GM23338 (cell line): ENCODE results near the gene APPBP2. TPM values are rescaled to one million over a fixed set of nuclear protein-coding genes. Genes with fewer than 3 reads are reported as not detected.

Source experiments
- ATAC-seq: fragments of 200-7000 bp; cut with Tn5 transposase; 3 replicates; pipeline ENCODE4 v1.9.1; 2020
- DNase-seq: peaks from one replicate; pipeline ENCODE4 v3.0.0-alpha.2; 2015; ENCODE audit warnings: low spot score
- H2AFZ ChIP-seq: fragments of 200-600 bp; sonication (generic); 2 replicates; pipeline ENCODE4 v1.8.0; 2016; ENCODE audit warnings: antibody characterized with exemption, mild to moderate bottlenecking, moderate library complexity
- H3F3A ChIP-seq: fragments of 200-600 bp; sonication (generic); replicated peaks from 2 replicates; pipeline ENCODE4 v1.8.0; 2017; ENCODE audit warnings: antibody characterized with exemption, mixed run types, low read depth
- H3K27ac ChIP-seq: fragments of 200-600 bp; sonication (generic); 2 replicates; pipeline ENCODE4 v1.6.1; 2016; ENCODE audit warnings: low read depth
- H3K27me3 ChIP-seq: fragments of 200-600 bp; sonication (generic); 2 replicates; pipeline ENCODE4 v1.8.0; 2016; ENCODE audit warnings: mild to moderate bottlenecking, mixed run types, moderate library complexity; ENCODE audit not compliant: insufficient read depth
- H3K36me3 ChIP-seq: fragments of 200-600 bp; sonication (generic); 2 replicates; pipeline ENCODE4 v1.8.0; 2016; ENCODE audit warnings: mild to moderate bottlenecking; ENCODE audit not compliant: insufficient read depth
- H3K4me1 ChIP-seq: fragments of 200-600 bp; sonication (generic); 2 replicates; pipeline ENCODE4 v1.8.0; 2016; ENCODE audit warnings: mild to moderate bottlenecking, moderate library complexity; ENCODE audit not compliant: insufficient read depth
- H3K4me2 ChIP-seq: fragments of 200-600 bp; sonication (generic); 2 replicates; pipeline ENCODE4 v1.7.1; 2017; ENCODE audit warnings: mixed run types
- H3K4me3 ChIP-seq: fragments of 200-600 bp; sonication (generic); 2 replicates; pipeline ENCODE4 v1.6.1; 2016; ENCODE audit warnings: mixed run types
- H3K79me2 ChIP-seq: fragments of 200-600 bp; sonication (generic); replicated peaks from 2 replicates; pipeline ENCODE4 v1.8.0; 2017; ENCODE audit warnings: mild to moderate bottlenecking; ENCODE audit not compliant: insufficient read depth
- H3K9me2 ChIP-seq: fragments of 200-600 bp; sonication (generic); 2 replicates; pipeline ENCODE4 v1.8.0; 2017; ENCODE audit not compliant: insufficient read depth
- H4K20me1 ChIP-seq: fragments of 200-600 bp; sonication (generic); replicated peaks from 2 replicates; pipeline ENCODE4 v1.8.0; 2017; ENCODE audit warnings: mild to moderate bottlenecking; ENCODE audit not compliant: insufficient read depth
- H3K27ac Mint-ChIP-seq: 2 replicates; pipeline ENCODE4 v1.8.0; 2020; ENCODE audit warnings: inconsistent platforms, mild to moderate bottlenecking, moderate library complexity, mixed read lengths
- H3K27me3 Mint-ChIP-seq: 3 replicates; pipeline ENCODE4 v1.8.0; 2022; ENCODE audit warnings: low read depth, mild to moderate bottlenecking, moderate library complexity, mixed read lengths, inconsistent platforms; ENCODE audit not compliant: insufficient read depth, poor library complexity
- H3K36me3 Mint-ChIP-seq: 3 replicates; pipeline ENCODE4 v1.8.0; 2021; ENCODE audit warnings: low read depth, mild to moderate bottlenecking, inconsistent platforms, moderate library complexity, mixed read lengths
- H3K4me1 Mint-ChIP-seq: 3 replicates; pipeline ENCODE4 v1.8.0; 2020; ENCODE audit warnings: mild to moderate bottlenecking, inconsistent platforms, mixed read lengths
- H3K4me3 Mint-ChIP-seq: 3 replicates; pipeline ENCODE4 v1.8.0; 2021; ENCODE audit warnings: moderate library complexity, mild to moderate bottlenecking, inconsistent platforms, mixed read lengths
- H3K9me3 Mint-ChIP-seq: 3 replicates; pipeline ENCODE4 v1.8.0; 2020; ENCODE audit warnings: moderate library complexity, mild to moderate bottlenecking, inconsistent platforms, mixed read lengths
- EZH2phosphoT487 ChIP-seq: fragments of 200-600 bp; sonication (generic); IDR thresholded peaks from one replicate; pipeline ENCODE4 v1.8.1; 2018; ENCODE audit warnings: antibody characterized with exemption; ENCODE audit not compliant: unreplicated experiment
- NANOG ChIP-seq: IDR thresholded peaks from 2 replicates; pipeline ENCODE4 v1.6.1; 2016; ENCODE audit warnings: antibody characterized with exemption, borderline replicate concordance
- POLR2AphosphoS5 ChIP-seq: IDR thresholded peaks from 2 replicates; pipeline ENCODE4 v1.6.1; 2016; ENCODE audit warnings: antibody characterized with exemption, low read depth
- polyA plus RNA-seq: library from polyadenylated mRNA; unstranded; fragments of >200 nt; fragmentation: Nextera tagmentation; extraction: Ambion mirVana; gene quantifications from 2 replicates; pipeline ENCODE4 v1.2.1, GENCODE V29; 2016
- total RNA-seq: library from RNA; depleted of rRNA; stranded (reverse); fragments of >200 nt; shearing (Covaris generic); gene quantifications from 2 replicates; pipeline ENCODE4 v1.2.3, GENCODE V29; 2014
- TF ChIP-seq, protein P1 (sequence below): fragments of 250-450 bp; sonication (Bioruptor Pico); IDR thresholded peaks from 2 replicates; pipeline ENCODE4 v1.5.0; 2020; ENCODE audit warnings: mild to moderate bottlenecking, moderate library complexity

Gene APPBP2
- total and polyA plus RNA-seq, 2 experiments from 2014 or later, result 9.3 to 15.0 TPM

DNA sequence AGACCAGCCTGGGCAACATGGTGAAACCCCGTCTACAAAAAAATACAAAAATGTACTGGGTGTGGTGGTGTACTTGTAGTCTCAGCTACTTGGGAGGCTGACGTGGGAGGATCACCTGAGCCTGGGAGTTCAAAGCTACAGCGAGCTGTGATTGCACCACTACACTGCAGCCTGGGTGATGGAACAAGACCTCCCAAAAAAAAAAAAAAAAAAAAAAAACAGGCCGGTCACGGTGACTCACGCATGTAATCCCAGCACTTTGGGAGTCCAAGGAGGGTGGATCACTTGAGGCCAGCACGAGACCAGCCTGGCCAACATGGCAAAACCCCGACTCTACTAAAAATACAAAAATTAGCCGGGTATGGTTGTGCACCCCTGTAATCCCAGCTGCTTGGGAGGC lies 12.7 kb upstream of the APPBP2 start (continued):
- TF ChIP-seq, protein P1, sequence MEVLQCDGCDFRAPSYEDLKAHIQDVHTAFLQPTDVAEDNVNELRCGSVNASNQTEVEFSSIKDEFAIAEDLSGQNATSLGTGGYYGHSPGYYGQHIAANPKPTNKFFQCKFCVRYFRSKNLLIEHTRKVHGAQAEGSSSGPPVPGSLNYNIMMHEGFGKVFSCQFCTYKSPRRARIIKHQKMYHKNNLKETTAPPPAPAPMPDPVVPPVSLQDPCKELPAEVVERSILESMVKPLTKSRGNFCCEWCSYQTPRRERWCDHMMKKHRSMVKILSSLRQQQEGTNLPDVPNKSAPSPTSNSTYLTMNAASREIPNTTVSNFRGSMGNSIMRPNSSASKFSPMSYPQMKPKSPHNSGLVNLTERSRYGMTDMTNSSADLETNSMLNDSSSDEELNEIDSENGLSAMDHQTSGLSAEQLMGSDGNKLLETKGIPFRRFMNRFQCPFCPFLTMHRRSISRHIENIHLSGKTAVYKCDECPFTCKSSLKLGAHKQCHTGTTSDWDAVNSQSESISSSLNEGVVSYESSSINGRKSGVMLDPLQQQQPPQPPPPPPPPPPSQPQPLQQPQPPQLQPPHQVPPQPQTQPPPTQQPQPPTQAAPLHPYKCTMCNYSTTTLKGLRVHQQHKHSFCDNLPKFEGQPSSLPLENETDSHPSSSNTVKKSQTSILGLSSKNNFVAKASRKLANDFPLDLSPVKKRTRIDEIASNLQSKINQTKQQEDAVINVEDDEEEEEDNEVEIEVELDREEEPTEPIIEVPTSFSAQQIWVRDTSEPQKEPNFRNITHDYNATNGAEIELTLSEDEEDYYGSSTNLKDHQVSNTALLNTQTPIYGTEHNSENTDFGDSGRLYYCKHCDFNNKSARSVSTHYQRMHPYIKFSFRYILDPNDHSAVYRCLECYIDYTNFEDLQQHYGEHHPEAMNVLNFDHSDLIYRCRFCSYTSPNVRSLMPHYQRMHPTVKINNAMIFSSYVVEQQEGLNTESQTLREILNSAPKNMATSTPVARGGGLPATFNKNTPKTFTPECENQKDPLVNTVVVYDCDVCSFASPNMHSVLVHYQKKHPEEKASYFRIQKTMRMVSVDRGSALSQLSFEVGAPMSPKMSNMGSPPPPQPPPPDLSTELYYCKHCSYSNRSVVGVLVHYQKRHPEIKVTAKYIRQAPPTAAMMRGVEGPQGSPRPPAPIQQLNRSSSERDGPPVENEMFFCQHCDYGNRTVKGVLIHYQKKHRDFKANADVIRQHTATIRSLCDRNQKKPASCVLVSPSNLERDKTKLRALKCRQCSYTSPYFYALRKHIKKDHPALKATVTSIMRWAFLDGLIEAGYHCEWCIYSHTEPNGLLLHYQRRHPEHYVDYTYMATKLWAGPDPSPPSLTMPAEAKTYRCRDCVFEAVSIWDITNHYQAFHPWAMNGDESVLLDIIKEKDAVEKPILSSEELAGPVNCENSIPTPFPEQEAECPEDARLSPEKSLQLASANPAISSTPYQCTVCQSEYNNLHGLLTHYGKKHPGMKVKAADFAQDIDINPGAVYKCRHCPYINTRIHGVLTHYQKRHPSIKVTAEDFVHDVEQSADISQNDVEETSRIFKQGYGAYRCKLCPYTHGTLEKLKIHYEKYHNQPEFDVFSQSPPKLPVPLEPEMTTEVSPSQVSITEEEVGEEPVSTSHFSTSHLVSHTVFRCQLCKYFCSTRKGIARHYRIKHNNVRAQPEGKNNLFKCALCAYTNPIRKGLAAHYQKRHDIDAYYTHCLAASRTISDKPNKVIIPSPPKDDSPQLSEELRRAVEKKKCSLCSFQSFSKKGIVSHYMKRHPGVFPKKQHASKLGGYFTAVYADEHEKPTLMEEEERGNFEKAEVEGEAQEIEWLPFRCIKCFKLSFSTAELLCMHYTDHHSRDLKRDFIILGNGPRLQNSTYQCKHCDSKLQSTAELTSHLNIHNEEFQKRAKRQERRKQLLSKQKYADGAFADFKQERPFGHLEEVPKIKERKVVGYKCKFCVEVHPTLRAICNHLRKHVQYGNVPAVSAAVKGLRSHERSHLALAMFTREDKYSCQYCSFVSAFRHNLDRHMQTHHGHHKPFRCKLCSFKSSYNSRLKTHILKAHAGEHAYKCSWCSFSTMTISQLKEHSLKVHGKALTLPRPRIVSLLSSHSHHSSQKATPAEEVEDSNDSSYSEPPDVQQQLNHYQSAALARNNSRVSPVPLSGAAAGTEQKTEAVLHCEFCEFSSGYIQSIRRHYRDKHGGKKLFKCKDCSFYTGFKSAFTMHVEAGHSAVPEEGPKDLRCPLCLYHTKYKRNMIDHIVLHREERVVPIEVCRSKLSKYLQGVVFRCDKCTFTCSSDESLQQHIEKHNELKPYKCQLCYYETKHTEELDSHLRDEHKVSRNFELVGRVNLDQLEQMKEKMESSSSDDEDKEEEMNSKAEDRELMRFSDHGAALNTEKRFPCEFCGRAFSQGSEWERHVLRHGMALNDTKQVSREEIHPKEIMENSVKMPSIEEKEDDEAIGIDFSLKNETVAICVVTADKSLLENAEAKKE (CRISPR knock-in tag), result no peak
- no peak for TF ChIP-seq NANOG

DNA sequence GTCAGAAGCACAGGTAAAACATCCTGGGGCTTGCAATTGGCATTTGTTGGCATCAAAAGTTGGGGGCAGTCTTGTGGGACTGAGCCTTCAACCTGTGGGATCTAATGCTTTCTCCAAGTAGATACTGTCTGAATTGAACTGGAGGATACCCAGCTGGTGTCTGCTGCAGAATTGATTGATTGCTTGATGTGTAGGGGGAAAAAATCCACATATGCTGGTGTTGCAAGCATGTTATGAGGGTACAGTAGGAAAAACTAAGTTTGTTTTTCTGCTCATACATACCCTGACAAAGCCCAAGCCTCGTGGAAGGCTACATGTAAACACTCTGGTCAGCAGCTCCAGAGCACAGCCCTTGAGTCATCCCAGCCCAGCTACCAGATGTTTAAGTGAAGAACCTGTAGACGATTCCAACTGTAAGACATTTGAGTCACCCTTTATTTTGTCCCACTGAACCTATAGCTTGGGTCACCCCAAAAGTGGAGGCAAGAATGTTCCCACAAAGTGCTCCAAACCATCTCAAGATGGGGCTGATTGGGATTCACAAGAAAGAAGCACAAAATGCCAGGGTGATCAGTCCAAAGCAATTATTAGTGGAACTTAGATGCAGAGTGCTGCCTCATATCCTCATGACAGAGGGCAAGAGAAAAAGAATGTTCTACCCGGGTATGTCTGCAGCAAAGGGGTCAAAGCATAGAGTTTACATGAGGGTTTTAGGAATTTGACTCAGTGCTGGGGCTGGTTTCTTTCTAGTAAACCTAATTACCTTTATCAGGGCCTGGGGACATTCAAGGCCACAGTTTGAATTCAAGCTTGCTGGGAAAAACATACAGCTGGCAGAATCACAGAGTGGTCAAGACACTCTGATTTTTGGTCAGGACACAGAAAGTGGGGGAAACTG lies 9.6 kb upstream of the APPBP2 start:
- no peaks in the 10 kb centered on the region for H3K9me3 Mint-ChIP-seq
- Histone ChIP-seq H3K4me2 (no peak overlapping the region), H3K4me1 (no peaks in the 10 kb centered on the region), H2AFZ (no peak overlapping the region), H3K4me3 (no peak overlapping the region), H3K27me3 (no peaks in the 10 kb centered on the region), H3K27ac (no peak overlapping the region; the same call in 1 of the 2 replicates), H3F3A (0 out of 2 replicates have a peak, but pooled peaks cover 3% of the 10 kb centered on the region), H3K9me2 (0 out of 2 replicates have a peak, but pooled peaks cover 4% of the 10 kb centered on the region), H4K20me1 (no peaks in the 10 kb centered on the region; the same call in none of the 2 replicates), H3K79me2 (no peaks in the 10 kb centered on the region), H3K36me3 (no peaks in the 10 kb centered on the region)
- no peak overlapping the region for H3K27ac Mint-ChIP-seq
- ATAC-seq (no peak), DNase-seq (no peak)
- H3K36me3 Mint-ChIP-seq, result peaks cover 2% of the 10 kb centered on the region; the same call in 1 of the 3 replicates
- no peaks in the 10 kb centered on the region; the same call in 2 of the 3 replicates for H3K4me1 Mint-ChIP-seq
- no peak overlapping the region for H3K4me3 Mint-ChIP-seq
- TF ChIP-seq POLR2AphosphoS5 (no peak), EZH2phosphoT487 (no peak), NANOG (no peak)
- peaks cover 2% of the 10 kb centered on the region for H3K27me3 Mint-ChIP-seq
